Endodermal cell (in vitro differentiated cells): ENCODE results near the gene ENPP4. TPM values are rescaled to one million over a fixed set of nuclear protein-coding genes. Genes with fewer than 3 reads are reported as not detected.
"Not testable (repeated sequence)": the region's sequence is repeated elsewhere in the genome, so short reads cannot be mapped to it uniquely, and the experiment has no call there.

Experiments
- DNase-seq: peaks from one replicate; pipeline ENCODE4 v3.0.0-alpha.2; 2017
- H3K27ac ChIP-seq: 2 replicates; pipeline ENCODE4 v1.5.1; 2013; ENCODE audit warnings: mild to moderate bottlenecking, low read depth, low read length, moderate library complexity
- H3K27me3 ChIP-seq: 2 replicates; pipeline ENCODE4 v1.6.1; 2013; ENCODE audit warnings: mild to moderate bottlenecking, low read length, moderate library complexity; ENCODE audit not compliant: insufficient read depth, control insufficient read depth, poor library complexity, severe bottlenecking
- H3K36me3 ChIP-seq: 2 replicates; pipeline ENCODE4 v1.7.0; 2013; ENCODE audit warnings: mild to moderate bottlenecking, low read length, moderate library complexity; ENCODE audit not compliant: control insufficient read depth, insufficient read depth
- H3K4me1 ChIP-seq: one replicate; pipeline ENCODE4 v1.7.0; 2013; ENCODE audit warnings: low read length; ENCODE audit not compliant: control insufficient read depth, insufficient read depth
- H3K4me3 ChIP-seq: 2 replicates; pipeline ENCODE4 v1.5.1; 2013; ENCODE audit warnings: mild to moderate bottlenecking, low read length, moderate library complexity
- H3K9ac ChIP-seq: 2 replicates; pipeline ENCODE4 v1.6.1; 2013; ENCODE audit warnings: mild to moderate bottlenecking, low read length, moderate library complexity; ENCODE audit not compliant: poor library complexity, severe bottlenecking; ENCODE audit errors: extremely low read depth
- H3K9me3 ChIP-seq: 2 replicates; pipeline ENCODE4 v1.6.1; 2013; ENCODE audit warnings: mild to moderate bottlenecking, low read length, moderate library complexity; ENCODE audit not compliant: control insufficient read depth
- H3K27ac Mint-ChIP-seq: 2 replicates; pipeline ENCODE4 v1.8.0; 2020; ENCODE audit warnings: mixed read lengths
- H3K27me3 Mint-ChIP-seq: 2 replicates; pipeline ENCODE4 v1.8.0; 2021; ENCODE audit warnings: mild to moderate bottlenecking, mixed read lengths; ENCODE audit not compliant: insufficient read depth
- H3K36me3 Mint-ChIP-seq: 2 replicates; pipeline ENCODE4 v1.8.0; 2020; ENCODE audit warnings: low read depth, mixed read lengths
- H3K4me1 Mint-ChIP-seq: 2 replicates; pipeline ENCODE4 v1.8.0; 2020; ENCODE audit warnings: mixed read lengths
- H3K4me3 Mint-ChIP-seq: 2 replicates; pipeline ENCODE4 v1.8.0; 2020; ENCODE audit warnings: mild to moderate bottlenecking, moderate library complexity, mixed read lengths
- H3K9me3 Mint-ChIP-seq: 2 replicates; pipeline ENCODE4 v1.8.0; 2020; ENCODE audit warnings: mild to moderate bottlenecking, mixed read lengths
- WGBS, 2 experiments: methylation state at CpG; one replicate each; pipeline versions ENCODE4 v1.1.5 to v1.1.7; 2013; ENCODE audit warnings: missing lambda C conversion rate in 2 of 2, mixed read lengths in 1 of 2; ENCODE audit not compliant: insufficient coverage in 1 of 2, insufficient read length in 1 of 2; 5-methylcytosine and 5-hydroxymethylcytosine counted together
- total RNA-seq, 2 donors: library from RNA; stranded (reverse); fragmentation: NEBNext Ultra II Directional in 1 of 2; extraction: Animal tissue kit (Norgen Biotek cat#: 25700) in 1 of 2; gene quantifications; 2 replicates in 1 of 2; 3 replicates in 1 of 2; pipeline ENCODE4 v1.2.1, GENCODE V29; 2021
- TF ChIP-seq, protein P1 (sequence below): fragments of 200-600 bp; sonication (generic); conservative IDR thresholded peaks from 2 replicates; pipeline ENCODE4 v1.5.0; 2021; ENCODE audit warnings: antibody characterized with exemption, mild to moderate bottlenecking

The ENPP4 gene
- total RNA-seq, 2 donors from 2014 or later, result 3.5 to 7.2 TPM

DNA sequence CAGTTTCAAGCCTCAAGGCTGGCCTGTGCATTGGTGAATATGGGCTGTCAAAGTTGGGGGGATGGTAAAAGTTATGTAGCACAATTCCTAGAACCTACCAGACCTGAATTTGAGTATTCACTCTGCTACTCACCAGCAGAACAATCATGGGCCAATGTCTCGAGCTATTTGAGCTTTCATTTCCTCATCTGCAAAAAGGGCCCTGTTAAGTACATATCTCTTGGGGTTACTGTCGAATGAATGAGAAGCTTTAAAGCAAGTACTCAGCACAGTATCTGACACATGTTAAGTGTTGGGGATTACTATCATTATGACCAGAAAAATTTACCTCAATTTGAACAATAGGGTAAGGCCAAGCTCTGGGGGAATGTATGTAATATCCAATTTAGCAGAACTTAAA is 13.5 kb upstream of the ENPP4 start:
- H3K36me3 ChIP-seq, result no peaks in the 10 kb centered on the region
- no peaks in the 10 kb centered on the region for H3K4me1 ChIP-seq
- Mint-ChIP-seq H3K36me3 (peaks cover 5% of the 10 kb centered on the region), H3K27ac (no peak overlapping the region), H3K9me3 (peaks cover 31% of the 10 kb centered on the region), H3K27me3 (peaks cover 6% of the 10 kb centered on the region), H3K4me3 (no peak overlapping the region), H3K4me1 (peaks cover 3% of the 10 kb centered on the region)
- TF ChIP-seq, protein P1, sequence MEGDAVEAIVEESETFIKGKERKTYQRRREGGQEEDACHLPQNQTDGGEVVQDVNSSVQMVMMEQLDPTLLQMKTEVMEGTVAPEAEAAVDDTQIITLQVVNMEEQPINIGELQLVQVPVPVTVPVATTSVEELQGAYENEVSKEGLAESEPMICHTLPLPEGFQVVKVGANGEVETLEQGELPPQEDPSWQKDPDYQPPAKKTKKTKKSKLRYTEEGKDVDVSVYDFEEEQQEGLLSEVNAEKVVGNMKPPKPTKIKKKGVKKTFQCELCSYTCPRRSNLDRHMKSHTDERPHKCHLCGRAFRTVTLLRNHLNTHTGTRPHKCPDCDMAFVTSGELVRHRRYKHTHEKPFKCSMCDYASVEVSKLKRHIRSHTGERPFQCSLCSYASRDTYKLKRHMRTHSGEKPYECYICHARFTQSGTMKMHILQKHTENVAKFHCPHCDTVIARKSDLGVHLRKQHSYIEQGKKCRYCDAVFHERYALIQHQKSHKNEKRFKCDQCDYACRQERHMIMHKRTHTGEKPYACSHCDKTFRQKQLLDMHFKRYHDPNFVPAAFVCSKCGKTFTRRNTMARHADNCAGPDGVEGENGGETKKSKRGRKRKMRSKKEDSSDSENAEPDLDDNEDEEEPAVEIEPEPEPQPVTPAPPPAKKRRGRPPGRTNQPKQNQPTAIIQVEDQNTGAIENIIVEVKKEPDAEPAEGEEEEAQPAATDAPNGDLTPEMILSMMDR, result no peak
- no peak overlapping the region for H3K9ac ChIP-seq
- no peak overlapping the region for H3K4me3 ChIP-seq
- peaks cover 12% of the 10 kb centered on the region for H3K9me3 ChIP-seq
- no peak for DNase-seq
- 96% methylated on average over 2 of the region's 2 CpGs; no CpG with 5 or more reads in 1 of the 2 experiments for WGBS, 2 experiments
- H3K27ac ChIP-seq, result no peak overlapping the region
- H3K27me3 ChIP-seq, result no peaks in the 10 kb centered on the region

DNA sequence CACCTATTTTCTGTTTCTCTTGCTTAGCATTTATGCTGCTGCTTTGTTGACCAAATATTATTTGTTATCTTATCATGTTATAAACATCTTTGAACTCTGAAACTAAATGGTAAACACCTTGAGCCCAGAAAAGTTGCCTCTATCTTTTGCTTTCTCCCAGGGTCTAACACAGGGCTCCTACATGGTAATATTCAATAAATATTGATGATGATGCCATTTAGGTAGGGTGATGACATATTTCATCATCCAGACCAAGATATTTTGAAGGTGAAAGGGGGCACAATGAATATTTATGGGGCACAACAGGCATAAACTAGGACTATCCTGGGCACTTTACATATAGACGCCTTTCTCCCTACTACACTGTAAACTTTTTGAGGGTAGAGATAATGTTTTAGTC is 11.6 kb upstream of the ENPP4 start:
- Histone ChIP-seq H3K27ac (no peak overlapping the region), H3K9me3 (peaks cover 12% of the 10 kb centered on the region), H3K4me1 (no peaks in the 10 kb centered on the region), H3K36me3 (no peaks in the 10 kb centered on the region), H3K9ac (no peak overlapping the region), H3K4me3 (no peak overlapping the region), H3K27me3 (no peaks in the 10 kb centered on the region)
- H3K27ac Mint-ChIP-seq, result no peak overlapping the region
- no peak for DNase-seq
- peaks cover 8% of the 10 kb centered on the region for H3K27me3 Mint-ChIP-seq
- peaks cover 34% of the 10 kb centered on the region for H3K9me3 Mint-ChIP-seq
- TF ChIP-seq, protein P1, result no peak
- H3K4me1 Mint-ChIP-seq, result peaks cover 1% of the 10 kb centered on the region
- no CpG with 5 or more reads among the region's 1 CpG for WGBS, 2 experiments
- H3K36me3 Mint-ChIP-seq, result peaks cover 5% of the 10 kb centered on the region
- H3K4me3 Mint-ChIP-seq, result no peak overlapping the region

DNA sequence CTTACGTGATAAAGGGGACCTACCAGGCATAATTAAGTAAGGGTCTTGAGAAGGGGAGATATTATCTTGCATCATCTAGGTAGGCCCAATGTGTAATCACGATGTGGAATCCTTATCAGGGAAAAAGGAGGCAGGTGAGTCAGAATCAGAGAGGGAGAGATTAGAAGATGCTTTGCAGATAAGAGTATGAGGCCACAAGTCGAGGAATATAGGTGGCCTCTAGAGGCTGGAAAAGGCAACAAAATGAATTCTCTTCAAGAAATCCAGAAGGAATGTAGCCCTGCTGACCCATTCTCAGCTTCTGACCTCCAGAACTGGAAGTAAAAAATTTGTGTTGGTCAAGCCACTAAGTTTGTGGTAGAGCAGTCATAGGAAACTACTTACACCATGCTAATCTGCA is 11.0 kb upstream of the ENPP4 start:
- Mint-ChIP-seq H3K4me1 (no peaks in the 10 kb centered on the region), H3K36me3 (peaks cover 5% of the 10 kb centered on the region), H3K27me3 (peaks cover 8% of the 10 kb centered on the region), H3K9me3 (peaks cover 34% of the 10 kb centered on the region), H3K27ac (no peak overlapping the region), H3K4me3 (no peak overlapping the region)
- no peak for DNase-seq
- peaks cover 12% of the 10 kb centered on the region for H3K9me3 ChIP-seq
- no peaks in the 10 kb centered on the region for H3K4me1 ChIP-seq
- no peaks in the 10 kb centered on the region for H3K36me3 ChIP-seq
- H3K27me3 ChIP-seq, result no peaks in the 10 kb centered on the region
- no peak overlapping the region for H3K9ac ChIP-seq
- 90 to 93% methylated on average over 1 to 3 of the region's 3 CpGs for WGBS, 2 experiments
- peak overlapping the region; percentile 35 for H3K4me3 ChIP-seq
- TF ChIP-seq, protein P1, result no peak
- no peak overlapping the region for H3K27ac ChIP-seq

DNA sequence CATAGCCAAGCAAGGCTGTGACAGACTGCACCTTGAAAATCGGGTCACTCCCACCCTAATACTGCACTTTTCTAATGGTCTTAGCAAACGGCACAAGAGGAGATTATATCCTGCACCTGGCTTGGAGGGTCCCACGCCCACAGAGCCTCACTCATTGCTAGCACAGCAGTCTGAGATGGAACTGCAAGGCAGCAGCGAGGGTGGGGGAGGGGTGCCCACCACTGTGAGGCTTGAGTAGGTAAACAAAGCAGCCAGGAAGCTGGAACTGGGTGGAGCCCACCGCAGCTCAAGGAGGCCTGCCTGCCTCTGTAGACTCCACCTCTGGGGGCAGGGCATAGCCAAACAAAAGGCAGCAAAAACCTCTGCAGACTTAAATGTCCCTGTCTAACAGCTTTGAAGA is 10.1 kb upstream of the ENPP4 start:
- H3K4me1 Mint-ChIP-seq, H3K36me3 Mint-ChIP-seq, H3K27me3 ChIP-seq, H3K4me3 ChIP-seq, H3K9ac ChIP-seq, H3K27me3 Mint-ChIP-seq, H3K36me3 ChIP-seq, H3K27ac ChIP-seq, H3K27ac Mint-ChIP-seq, H3K4me1 ChIP-seq, H3K4me3 Mint-ChIP-seq: not testable (repeated sequence)
- DNase-seq, result peak; percentile 51
- WGBS, 2 experiments, result 69 to 72% methylated on average over 4 to 5 of the region's 5 CpGs
- peaks cover 34% of the 10 kb centered on the region for H3K9me3 Mint-ChIP-seq
- peaks cover 12% of the 10 kb centered on the region for H3K9me3 ChIP-seq
